Ammon's horn (tissue), 1 donor: ENCODE measurements around the gene HNF1A.
"Not testable (repeated sequence)": the region's sequence is repeated elsewhere in the genome, so short reads cannot be mapped to it uniquely, and the experiment has no call there.

Experiments
- DNase-seq: peaks from one replicate; pipeline ENCODE4 v3.0.0-alpha.2; 2016; ENCODE audit warnings: low spot score

The HNF1A gene

GRCh38 chr12:121011820-121012219, 33.5 kb downstream of the HNF1A start:
- DNase-seq = no peak

GRCh38 chr12:121013715-121014114, 35.4 kb downstream of the HNF1A start:
- DNase-seq = no peak

GRCh38 chr12:121015825-121016766, 37.8 kb downstream of the HNF1A start, which contains the start of gene C12orf43:
Gene C12orf43, minus strand, starts transcription at chr12:121016487. Its CDS starts 13 bp downstream, at chr12:121016474.
- DNase-seq = peak; percentile 97

DNA sequence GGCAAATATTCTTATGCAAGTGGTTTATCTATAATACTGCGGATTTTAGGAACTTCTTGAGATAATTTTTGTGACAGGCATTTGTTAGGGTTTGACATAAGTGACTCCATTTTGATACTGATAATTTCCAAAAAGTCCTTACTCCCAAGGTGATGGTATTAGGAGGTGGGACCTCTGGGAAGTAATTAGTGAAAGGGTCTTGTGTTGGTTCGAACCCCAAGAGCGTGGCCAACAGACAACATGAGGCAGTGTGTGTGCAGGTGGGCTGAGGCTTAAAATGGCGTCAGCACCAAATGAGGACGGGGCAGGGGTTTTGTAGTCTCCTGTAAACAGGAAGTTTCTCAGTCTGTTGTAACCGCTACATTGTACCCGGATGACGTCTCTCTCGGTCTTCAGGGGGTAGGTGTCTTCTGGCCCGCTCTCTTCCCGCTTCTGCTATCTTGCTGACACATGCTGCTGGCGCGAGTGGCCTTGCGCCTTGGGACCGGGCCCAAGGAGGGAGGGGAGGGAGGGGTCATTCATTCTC, 39.7 kb downstream of the HNF1A start:
- DNase-seq = no peak

DNA sequence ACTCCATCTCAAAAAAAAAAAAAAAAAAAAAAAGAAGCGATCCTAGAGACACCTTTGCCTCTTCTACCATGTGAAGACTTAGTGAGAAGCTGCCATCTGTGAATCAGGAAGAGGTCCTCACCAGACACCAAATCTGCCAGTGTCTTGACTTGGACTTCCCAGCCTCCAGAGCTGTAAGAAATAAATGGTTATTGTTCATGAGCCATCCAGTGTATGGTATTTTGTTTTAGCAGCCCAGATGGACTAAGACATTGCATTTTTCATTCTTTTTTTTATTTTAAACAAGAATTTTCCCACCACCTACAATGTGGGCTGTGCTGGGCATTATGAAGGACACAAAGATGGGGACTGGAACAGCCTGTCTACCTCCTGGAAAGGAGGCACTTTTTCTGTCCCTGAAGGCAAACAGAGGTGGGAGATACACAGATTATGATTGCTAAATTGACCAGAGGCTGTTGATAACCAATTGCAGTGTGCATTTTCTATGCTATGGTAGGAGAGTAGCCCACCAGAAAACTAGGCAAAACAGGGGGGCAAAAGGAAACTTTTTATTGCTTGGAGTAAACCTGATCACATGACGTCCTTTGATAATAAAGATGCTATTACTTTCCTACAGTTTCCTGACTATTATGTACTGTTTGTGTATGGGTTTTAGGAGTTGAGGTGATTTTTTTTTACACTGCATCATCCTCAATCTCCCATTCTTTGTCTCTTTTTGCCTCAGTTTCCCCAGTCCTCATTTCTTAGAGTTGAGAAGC, 40.7 kb downstream of the HNF1A start:
- no peak for DNase-seq

GRCh38 chr12:121021754-121022153, 43.4 kb downstream of the HNF1A start:
- DNase-seq = no peak

DNA sequence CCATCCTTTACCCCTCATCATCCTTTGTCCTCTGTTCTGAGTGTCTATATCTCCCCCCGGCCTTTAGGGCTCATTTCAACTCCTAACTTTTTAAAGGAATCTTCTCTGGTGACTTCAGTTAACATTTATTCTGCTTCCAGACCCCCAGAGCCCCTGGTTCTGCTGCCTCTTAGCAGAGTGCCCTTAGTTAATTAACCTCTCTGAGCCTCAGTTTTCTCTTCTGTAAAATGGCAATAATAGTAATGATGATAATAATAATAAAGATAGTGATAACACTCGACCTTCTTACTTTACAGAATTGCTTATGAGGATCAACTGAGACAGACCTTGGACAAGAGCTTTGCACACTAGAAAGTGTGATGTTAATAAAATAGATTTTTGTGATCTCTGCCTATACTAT, 44.4 kb downstream of the HNF1A start:
- no peak for DNase-seq

- no peak for DNase-seq
These were observed 45.5 kb downstream of the HNF1A start for GRCh38 chr12:121023799-121024198.

- no peak for DNase-seq
These were observed 47.3 kb downstream of the HNF1A start for GRCh38 chr12:121025442-121026226.

DNA sequence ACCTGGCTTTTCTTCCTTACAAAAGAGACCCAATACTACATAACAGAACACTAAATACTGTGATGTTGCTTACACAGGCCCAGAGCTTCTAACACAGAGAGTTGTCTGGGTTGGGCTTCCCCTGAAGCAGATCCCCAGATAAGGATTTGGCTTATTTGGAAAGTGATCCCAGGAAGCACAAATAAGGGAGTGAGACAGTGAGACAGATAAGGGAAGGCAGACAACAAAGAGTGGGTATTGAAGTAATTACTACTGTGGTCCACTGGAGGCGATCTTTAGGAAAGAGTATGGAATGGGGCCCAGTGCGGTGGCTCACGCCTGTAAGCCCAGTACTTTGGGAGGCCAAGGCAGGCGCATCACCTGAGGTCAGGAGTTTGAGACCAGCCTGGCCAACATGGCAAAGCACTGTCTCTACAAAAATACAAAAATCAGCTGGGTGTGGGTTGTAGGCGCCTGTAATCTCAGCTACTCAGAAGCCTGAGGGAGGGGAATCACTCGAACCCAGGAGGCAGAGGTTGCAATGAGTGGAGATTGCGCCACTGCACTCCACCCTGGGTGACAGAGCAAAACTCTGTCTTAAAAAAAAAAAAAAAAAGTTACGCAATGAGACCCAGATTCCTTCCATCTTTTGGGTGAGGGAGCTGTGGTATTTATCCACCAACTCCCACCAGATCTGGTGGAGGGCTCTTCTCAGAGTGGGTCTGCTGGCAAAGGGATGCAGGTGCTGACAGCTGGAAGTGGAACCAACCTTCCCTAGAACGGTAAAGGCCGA, 48.1 kb downstream of the HNF1A start:
- no peak for DNase-seq

- no peak for DNase-seq
These were observed 52.4 kb downstream of the HNF1A start for GRCh38 chr12:121030576-121031212.

DNA sequence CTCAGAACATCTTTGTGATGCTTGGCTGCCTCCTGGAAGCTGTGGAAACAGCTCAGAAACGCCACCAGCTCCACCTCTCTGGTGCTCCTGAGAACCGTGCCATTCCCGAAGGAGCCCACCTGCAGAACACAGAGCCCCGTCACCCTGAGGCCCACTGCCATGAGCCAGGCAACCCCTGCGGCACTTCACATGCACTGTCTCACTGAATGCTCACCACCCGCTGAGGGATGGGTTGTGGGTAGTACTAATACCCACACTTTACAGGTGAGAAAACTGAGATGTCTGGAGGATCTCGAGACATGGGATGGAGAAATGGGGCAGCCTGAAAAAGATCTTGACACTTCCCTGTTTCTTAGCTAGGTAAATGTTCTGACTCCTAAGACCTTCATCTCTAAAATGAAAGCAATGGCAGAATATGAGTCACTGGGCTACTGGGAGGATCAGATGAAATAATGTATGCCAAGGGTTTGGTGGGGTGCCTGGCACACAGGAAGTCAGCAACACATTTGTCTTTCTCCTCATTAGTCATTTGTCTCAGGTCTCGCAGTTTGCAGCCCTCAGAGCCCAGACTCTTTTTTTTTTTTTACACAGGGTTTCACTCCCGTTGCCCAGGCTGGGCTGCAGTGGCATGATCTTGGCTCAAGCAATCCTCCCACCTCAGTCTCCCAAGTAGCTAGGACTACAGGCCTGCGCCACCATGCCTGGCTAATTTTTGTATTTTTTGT, 55.4 kb downstream of the HNF1A start:
- DNase-seq = no peak

GRCh38 chr12:121034616-121035305, 56.4 kb downstream of the HNF1A start:
- no peak for DNase-seq

DNA sequence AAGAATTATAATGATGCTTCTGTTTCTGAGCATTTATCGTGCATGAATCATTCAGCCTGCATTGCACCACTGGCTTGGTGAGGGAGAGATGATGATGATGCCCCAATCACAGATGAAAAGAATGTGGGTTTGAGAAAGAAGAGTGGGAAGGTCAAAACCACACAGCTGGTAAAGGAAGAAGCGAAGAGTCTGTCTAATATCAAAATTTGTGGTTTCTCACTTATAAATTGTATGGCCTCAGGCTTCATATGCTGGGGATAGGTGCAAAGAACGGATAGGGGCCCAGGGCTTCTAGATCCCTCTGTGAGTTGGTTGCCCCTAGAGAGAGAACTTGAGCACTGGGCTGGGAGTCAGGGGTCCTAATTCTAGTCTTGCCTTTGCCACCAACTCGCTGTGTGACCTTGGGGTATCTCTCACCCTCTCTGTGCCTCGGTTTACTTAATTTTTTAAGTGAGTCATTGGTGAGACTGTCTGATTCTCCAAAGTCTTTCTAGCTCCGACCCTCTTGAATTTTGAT, 58.5 kb downstream of the HNF1A start:
- DNase-seq = no peak

- DNase-seq = peak; percentile 24
These were observed 60.7 kb downstream of the HNF1A start, which contains the start of gene OASL for GRCh38 chr12:121038861-121039668. Gene OASL, minus strand, starts transcription at chr12:121039246. Its CDS starts 275 bp downstream, at chr12:121038971.

- DNase-seq = no peak
These were observed 64.7 kb downstream of the HNF1A start for GRCh38 chr12:121043067-121043466.

DNA sequence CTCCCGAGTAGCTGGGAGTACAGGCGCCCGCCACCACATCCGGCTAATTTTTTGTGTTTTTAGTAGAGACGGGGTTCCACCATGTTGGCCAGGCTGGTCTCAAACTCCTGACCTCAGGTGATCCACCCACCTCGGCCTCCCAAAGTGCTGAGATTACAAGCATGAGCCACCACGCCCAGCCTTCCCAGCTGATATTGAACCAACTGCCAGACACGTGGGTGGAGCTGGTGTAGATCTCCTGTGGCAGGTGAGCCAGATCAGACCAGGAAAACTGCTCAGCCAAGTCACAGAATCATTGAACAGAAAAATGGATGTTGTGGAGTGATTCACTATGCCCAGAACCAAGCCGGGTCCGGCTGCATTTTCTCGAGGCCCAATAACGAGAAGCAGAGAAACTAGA, 69.1 kb downstream of the HNF1A start:
- DNase-seq = not testable (repeated sequence)

GRCh38 chr12:121048442-121048841, 70.1 kb downstream of the HNF1A start:
- no peak for DNase-seq
